ENCODE data around the gene CCDC60. TPM values are rescaled to one million over a fixed set of nuclear protein-coding genes. Genes with fewer than 3 reads are reported as not detected.
A peak's percentile ranks its signal among the peaks of the same experiment; 100 is the strongest.

The CCDC60 gene
- total RNA-seq (ENCODE audit: low replicate concordance): 2.3 and 3.7 TPM in 2 replicates
- long read RNA-seq, partial matches to known transcripts: 0 of 4 reads
- long read RNA-seq, other reads (novel, unspliced or antisense): 3 of 4 reads

- no peak within 1 kb of the TSS for H3K27ac Mint-ChIP-seq
- DNase-seq (ENCODE audit: extremely low spot score, unreplicated experiment): peak; percentile 80
- H3K36me3 Mint-ChIP-seq: no peaks in the 10 kb centered on the region
These were observed at the start of gene CCDC60 for GRCh38 chr12:119334430-119335170. CCDC60 (plus strand) TSS chr12:119334729; CDS start chr12:119335177, 448 bp downstream.

GRCh38 chr12:119288576-119288975 is 46.0 kb upstream of the CCDC60 start:
- Mint-ChIP-seq H3K36me3 (no peaks in the 10 kb centered on the region), H3K4me3 (no peak overlapping the region), H3K27me3 (peaks cover 32% of the 10 kb centered on the region), H3K4me1 (ENCODE audit: unreplicated experiment) (peaks cover 22% of the 10 kb centered on the region), H3K27ac (no peak overlapping the region), H3K9me3 (no peaks in the 10 kb centered on the region)
- no peak for DNase-seq (ENCODE audit: extremely low spot score, unreplicated experiment)
- TF ChIP-seq CTCF (conservative IDR thresholded peaks at IDR 0.05): no peak

More at GRCh38 chr12:119334430-119335170, at the start of gene CCDC60:
- Mint-ChIP-seq H3K27me3 (peaks cover 11% of the 10 kb centered on the region), H3K4me3 (peak within 1 kb of the TSS; percentile 65), H3K4me1 (ENCODE audit: unreplicated experiment) (peaks cover 25% of the 10 kb centered on the region), H3K9me3 (no peaks in the 10 kb centered on the region)
- TF ChIP-seq CTCF (conservative IDR thresholded peaks at IDR 0.05): no peak

- Mint-ChIP-seq H3K27ac (no peak overlapping the region), H3K9me3 (no peaks in the 10 kb centered on the region), H3K4me3 (no peak overlapping the region), H3K27me3 (peaks cover 44% of the 10 kb centered on the region), H3K36me3 (no peaks in the 10 kb centered on the region), H3K4me1 (ENCODE audit: unreplicated experiment) (peaks cover 29% of the 10 kb centered on the region)
- no peak for DNase-seq (ENCODE audit: extremely low spot score, unreplicated experiment)
- TF ChIP-seq CTCF (conservative IDR thresholded peaks at IDR 0.05): no peak
These were observed 41.5 kb upstream of the CCDC60 start for GRCh38 chr12:119292893-119293630.

- Mint-ChIP-seq H3K4me1 (ENCODE audit: unreplicated experiment) (peaks cover 20% of the 10 kb centered on the region), H3K27me3 (peaks cover 36% of the 10 kb centered on the region)
These were observed 40.3 kb upstream of the CCDC60 start for GRCh38 chr12:119294211-119294610.

GRCh38 chr12:119296535-119296934 is 38.0 kb upstream of the CCDC60 start:
- Mint-ChIP-seq H3K4me1 (ENCODE audit: unreplicated experiment) (peaks cover 20% of the 10 kb centered on the region), H3K27ac (no peak overlapping the region), H3K9me3 (no peaks in the 10 kb centered on the region), H3K4me3 (no peak overlapping the region), H3K27me3 (peaks cover 26% of the 10 kb centered on the region), H3K36me3 (no peaks in the 10 kb centered on the region)
- DNase-seq (ENCODE audit: extremely low spot score, unreplicated experiment): no peak
- TF ChIP-seq CTCF (conservative IDR thresholded peaks at IDR 0.05): no peak

More at GRCh38 chr12:119294211-119294610, 40.3 kb upstream of the CCDC60 start:
- H3K4me3 Mint-ChIP-seq: no peak overlapping the region
- no peak for DNase-seq (ENCODE audit: extremely low spot score, unreplicated experiment)
- H3K36me3 Mint-ChIP-seq: no peaks in the 10 kb centered on the region
- no peak overlapping the region for H3K27ac Mint-ChIP-seq
- no peaks in the 10 kb centered on the region for H3K9me3 Mint-ChIP-seq
- no peak for TF ChIP-seq CTCF (conservative IDR thresholded peaks at IDR 0.05)
